Measurements from ENCODE around the gene ELMO2.

The ELMO2 gene

DNA sequence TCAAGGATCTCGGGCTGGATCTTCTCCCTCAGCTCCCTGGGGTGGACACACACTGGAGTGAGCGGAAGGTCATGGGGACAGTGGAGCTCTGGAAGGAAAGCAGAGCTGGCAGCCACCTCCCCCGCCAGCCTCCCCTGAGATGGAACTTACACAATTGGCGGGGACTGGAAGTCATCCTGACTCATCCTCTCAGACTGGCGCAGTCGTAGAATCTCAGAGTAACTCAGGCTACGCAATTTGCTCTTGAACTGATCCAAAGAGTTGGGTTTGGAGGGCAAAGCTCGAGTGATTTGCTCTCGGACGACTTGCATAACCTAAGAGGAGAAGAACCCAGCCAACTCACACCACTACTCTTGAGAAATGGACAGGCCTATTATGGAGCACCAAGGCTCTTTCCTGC, 34.8 kb downstream of the ELMO2 start:
- DNase-seq (ENCODE audit: low spot score) (no peak), ATAC-seq (ENCODE audit: low read depth) (no peak)
- H3K27me3 ChIP-seq (ENCODE audit: insufficient read depth, poor library complexity, severe bottlenecking) = no peaks in the 10 kb centered on the region
- TF ChIP-seq, protein P1, sequence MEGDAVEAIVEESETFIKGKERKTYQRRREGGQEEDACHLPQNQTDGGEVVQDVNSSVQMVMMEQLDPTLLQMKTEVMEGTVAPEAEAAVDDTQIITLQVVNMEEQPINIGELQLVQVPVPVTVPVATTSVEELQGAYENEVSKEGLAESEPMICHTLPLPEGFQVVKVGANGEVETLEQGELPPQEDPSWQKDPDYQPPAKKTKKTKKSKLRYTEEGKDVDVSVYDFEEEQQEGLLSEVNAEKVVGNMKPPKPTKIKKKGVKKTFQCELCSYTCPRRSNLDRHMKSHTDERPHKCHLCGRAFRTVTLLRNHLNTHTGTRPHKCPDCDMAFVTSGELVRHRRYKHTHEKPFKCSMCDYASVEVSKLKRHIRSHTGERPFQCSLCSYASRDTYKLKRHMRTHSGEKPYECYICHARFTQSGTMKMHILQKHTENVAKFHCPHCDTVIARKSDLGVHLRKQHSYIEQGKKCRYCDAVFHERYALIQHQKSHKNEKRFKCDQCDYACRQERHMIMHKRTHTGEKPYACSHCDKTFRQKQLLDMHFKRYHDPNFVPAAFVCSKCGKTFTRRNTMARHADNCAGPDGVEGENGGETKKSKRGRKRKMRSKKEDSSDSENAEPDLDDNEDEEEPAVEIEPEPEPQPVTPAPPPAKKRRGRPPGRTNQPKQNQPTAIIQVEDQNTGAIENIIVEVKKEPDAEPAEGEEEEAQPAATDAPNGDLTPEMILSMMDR (IDR thresholded peaks at IDR 0.05; ENCODE audit: poor library complexity, severe bottlenecking) = no peak
- H3K36me3 ChIP-seq (ENCODE audit: low read depth) = peaks cover 86% of the 10 kb centered on the region
- H3K27ac ChIP-seq (ENCODE audit: poor library complexity, severe bottlenecking) = no peak overlapping the region
- no peak overlapping the region for H3K4me3 ChIP-seq (ENCODE audit: severe bottlenecking)
- H3K9me3 ChIP-seq (ENCODE audit: severe bottlenecking) = no peaks in the 10 kb centered on the region
- no peaks in the 10 kb centered on the region for H3K4me1 ChIP-seq (ENCODE audit: insufficient read depth, poor library complexity, severe bottlenecking)

DNA sequence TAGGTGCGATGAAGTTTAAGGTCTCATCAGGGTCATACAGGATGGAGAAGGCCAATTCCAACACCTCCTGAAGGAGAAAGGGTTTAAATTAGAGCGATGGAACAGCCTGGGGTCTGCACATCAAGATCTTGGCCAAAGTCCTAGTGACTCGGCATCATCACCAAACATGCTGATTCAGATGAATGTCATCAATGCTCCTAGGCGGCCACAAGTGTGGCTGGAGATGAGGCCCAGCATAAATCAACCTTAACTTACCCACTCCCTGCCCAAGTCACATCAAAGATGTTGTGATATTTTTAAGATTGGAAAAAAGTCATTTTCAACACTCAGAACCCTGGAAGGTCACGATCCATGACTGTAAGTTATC, 37.5 kb downstream of the ELMO2 start:
- Histone ChIP-seq H3K4me1 (ENCODE audit: insufficient read depth, poor library complexity, severe bottlenecking) (no peaks in the 10 kb centered on the region), H3K27me3 (ENCODE audit: insufficient read depth, poor library complexity, severe bottlenecking) (no peaks in the 10 kb centered on the region), H3K36me3 (ENCODE audit: low read depth) (peaks cover 77% of the 10 kb centered on the region), H3K27ac (ENCODE audit: poor library complexity, severe bottlenecking) (no peak overlapping the region), H3K9me3 (ENCODE audit: severe bottlenecking) (no peaks in the 10 kb centered on the region), H3K4me3 (ENCODE audit: severe bottlenecking) (no peak overlapping the region)
- TF ChIP-seq, protein P1 (IDR thresholded peaks at IDR 0.05; ENCODE audit: poor library complexity, severe bottlenecking) = no peak
- DNase-seq (ENCODE audit: low spot score) (no peak), ATAC-seq (ENCODE audit: low read depth) (no peak)

DNA sequence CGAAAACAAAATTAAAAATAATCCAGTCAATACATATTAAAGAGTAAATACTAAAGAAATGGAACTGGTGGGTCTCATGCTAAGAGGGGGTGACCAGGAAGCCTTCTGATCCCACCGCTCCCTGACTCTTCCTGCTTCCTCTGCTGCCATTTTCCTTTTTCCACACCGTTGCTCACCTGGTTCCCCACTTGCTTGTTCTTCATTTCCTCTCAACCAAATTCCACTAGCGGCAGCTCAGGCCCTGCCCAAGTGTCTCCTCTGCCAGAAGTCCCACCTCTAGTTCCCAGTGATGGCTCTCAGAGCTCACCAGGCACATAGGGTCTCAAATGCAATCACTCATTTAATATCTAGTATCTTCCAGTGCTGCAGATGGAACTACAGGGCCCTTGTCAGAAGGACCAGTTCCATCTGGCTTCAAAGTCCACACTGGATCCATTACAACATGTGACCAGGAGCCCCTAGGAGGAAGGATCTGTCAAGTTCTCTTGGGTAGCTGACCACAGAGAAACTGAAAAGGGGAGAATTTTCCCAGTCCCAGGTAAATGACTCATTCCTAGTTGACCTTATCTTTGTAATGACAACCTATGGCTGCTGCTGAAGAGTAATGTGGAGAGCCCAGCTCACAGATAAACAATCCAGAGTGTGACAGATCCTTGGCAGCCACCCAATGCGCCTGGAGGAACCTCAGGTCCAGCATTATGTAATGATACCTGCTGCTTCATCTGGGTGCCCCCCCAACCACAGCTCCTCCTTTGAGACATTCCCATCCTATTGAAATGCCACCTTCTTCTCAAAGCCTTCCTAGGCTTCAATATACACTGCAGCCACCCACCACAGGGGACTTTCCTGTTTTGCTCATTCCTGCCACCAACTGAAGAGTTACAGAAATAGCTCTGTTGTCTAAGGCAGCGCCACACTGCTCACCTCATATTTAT, 38.2 kb downstream of the ELMO2 start:
- TF ChIP-seq, protein P1 (IDR thresholded peaks at IDR 0.05; ENCODE audit: poor library complexity, severe bottlenecking) = no peak
- Histone ChIP-seq H3K4me1 (ENCODE audit: insufficient read depth, poor library complexity, severe bottlenecking) (peaks cover 3% of the 10 kb centered on the region), H3K27ac (ENCODE audit: poor library complexity, severe bottlenecking) (no peak overlapping the region), H3K27me3 (ENCODE audit: insufficient read depth, poor library complexity, severe bottlenecking) (no peaks in the 10 kb centered on the region), H3K9me3 (ENCODE audit: severe bottlenecking) (no peaks in the 10 kb centered on the region), H3K36me3 (ENCODE audit: low read depth) (peaks cover 73% of the 10 kb centered on the region), H3K4me3 (ENCODE audit: severe bottlenecking) (no peak overlapping the region)
- DNase-seq (ENCODE audit: low spot score) (no peak), ATAC-seq (ENCODE audit: low read depth) (peak; percentile 14)

DNA sequence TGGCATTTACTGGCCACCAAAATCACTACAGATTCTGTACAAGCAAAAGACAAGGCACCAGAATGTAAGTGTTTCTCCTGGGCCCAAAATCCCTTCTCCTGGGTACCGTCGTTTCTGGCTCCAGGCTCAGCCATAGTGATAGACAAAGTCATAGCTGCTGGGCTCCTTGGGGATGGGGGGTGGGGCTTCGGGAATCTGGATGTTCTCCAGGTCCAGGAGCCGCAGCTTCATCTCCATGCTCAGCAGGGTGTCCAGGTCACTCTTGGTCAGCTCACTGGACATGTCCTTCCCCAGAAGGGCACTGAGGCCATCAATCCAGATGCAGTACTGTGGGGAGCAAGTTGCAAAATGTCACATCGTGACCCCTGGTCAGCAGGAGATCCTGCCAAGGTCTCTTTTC, 39.2 kb downstream of the ELMO2 start:
- H3K4me3 ChIP-seq (ENCODE audit: severe bottlenecking) = no peak overlapping the region
- DNase-seq (ENCODE audit: low spot score) = no peak
- H3K4me1 ChIP-seq (ENCODE audit: insufficient read depth, poor library complexity, severe bottlenecking) = peaks cover 5% of the 10 kb centered on the region
- TF ChIP-seq, protein P1 (IDR thresholded peaks at IDR 0.05; ENCODE audit: poor library complexity, severe bottlenecking) = no peak
- ATAC-seq (ENCODE audit: low read depth) = no peak
- H3K27ac ChIP-seq (ENCODE audit: poor library complexity, severe bottlenecking) = no peak overlapping the region
- H3K36me3 ChIP-seq (ENCODE audit: low read depth) = peaks cover 73% of the 10 kb centered on the region
- no peaks in the 10 kb centered on the region for H3K9me3 ChIP-seq (ENCODE audit: severe bottlenecking)
- no peaks in the 10 kb centered on the region for H3K27me3 ChIP-seq (ENCODE audit: insufficient read depth, poor library complexity, severe bottlenecking)

DNA sequence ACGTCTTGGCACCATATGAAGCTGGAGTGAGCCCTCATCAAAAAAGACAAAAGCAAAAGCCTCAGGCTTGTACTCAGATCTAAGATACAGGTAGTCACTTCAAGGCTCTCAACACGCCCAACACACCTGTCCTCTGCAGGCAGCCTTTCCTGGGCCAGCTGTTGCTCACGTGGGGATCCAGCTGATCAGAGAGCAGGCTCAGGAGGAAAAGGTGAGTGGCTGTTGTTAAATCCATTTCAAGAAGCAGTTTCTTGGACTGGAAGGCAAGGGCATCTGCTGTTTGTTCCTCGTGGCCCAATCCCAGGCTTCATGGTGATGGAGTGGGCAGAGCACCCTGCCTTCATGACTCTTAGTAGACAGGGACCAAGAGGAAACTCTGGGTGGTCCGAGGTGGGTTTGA, 39.6 kb downstream of the ELMO2 start:
- H3K27ac ChIP-seq (ENCODE audit: poor library complexity, severe bottlenecking) = no peak overlapping the region
- no peak for ATAC-seq (ENCODE audit: low read depth)
- H3K36me3 ChIP-seq (ENCODE audit: low read depth) = peaks cover 73% of the 10 kb centered on the region

More for the DNA sequence above, 39.6 kb downstream of the ELMO2 start:
- Histone ChIP-seq H3K27me3 (ENCODE audit: insufficient read depth, poor library complexity, severe bottlenecking) (no peaks in the 10 kb centered on the region), H3K9me3 (ENCODE audit: severe bottlenecking) (no peaks in the 10 kb centered on the region), H3K4me3 (ENCODE audit: severe bottlenecking) (no peak overlapping the region), H3K4me1 (ENCODE audit: insufficient read depth, poor library complexity, severe bottlenecking) (peaks cover 5% of the 10 kb centered on the region)
- TF ChIP-seq, protein P1 (IDR thresholded peaks at IDR 0.05; ENCODE audit: poor library complexity, severe bottlenecking) = no peak
- no peak for DNase-seq (ENCODE audit: low spot score)

All from RWPE2 (cell line).